HEK293 (cell line): Measurements from ENCODE around the gene RYR2.

Experiments used
- CTCF ChIA-PET: fragments of 350-600 bp; formaldehyde crosslinking; extraction: SDS; loops from one replicate; lab custom pipeline; 2021; ENCODE audit warnings: antibody characterized with exemption; lab: Yijun Ruan, JAX
- POLR2A ChIA-PET: fragments of 300-600 bp; formaldehyde crosslinking; extraction: SDS; loops from one replicate; lab custom pipeline; 2020; ENCODE audit warnings: antibody characterized with exemption, inconsistent platforms; lab: Yijun Ruan, JAX
- H3K27ac ChIP-seq: fragments of 200-500 bp; sonication (Bioruptor generic); 2 replicates; pipeline ENCODE4 v1.5.1; 2014; ENCODE audit warnings: low read depth, low read length, control low read depth, inconsistent platforms; ENCODE audit errors: extremely low read depth
- H3K36me3 ChIP-seq, 2 experiments: fragments of 200-500 bp in 1 of 2; sonication (Bioruptor generic) in 1 of 2; 1 replicate in 1 of 2; 2 replicates in 1 of 2; pipeline ENCODE4 v1.5.1; 2014 to 2017; ENCODE audit warnings: inconsistent platforms in 2 of 2, low read length in 2 of 2; ENCODE audit not compliant: control insufficient read depth in 2 of 2, insufficient read depth in 1 of 2
- H3K4me1 ChIP-seq: fragments of 200-500 bp; sonication (Bioruptor generic); 2 replicates; pipeline ENCODE4 v1.5.1; 2014; ENCODE audit warnings: mild to moderate bottlenecking, low read length, inconsistent platforms; ENCODE audit not compliant: control insufficient read depth, insufficient read depth
- H3K4me3 ChIP-seq: 2 replicates; pipeline ENCODE4 v1.5.1; 2011; ENCODE audit warnings: low read depth, mild to moderate bottlenecking, control low read depth, low read length, moderate library complexity
- H3K9me3 ChIP-seq: fragments of 200-500 bp; sonication (Bioruptor generic); 2 replicates; pipeline ENCODE4 v1.5.1; 2014; ENCODE audit warnings: low read depth, low read length, inconsistent platforms; ENCODE audit not compliant: control insufficient read depth, insufficient read depth
- ATF2 ChIP-seq: fragments of 450-650 bp; formaldehyde crosslinking; IDR thresholded peaks from 2 replicates; pipeline ENCODE4 v1.5.1; 2016; ENCODE audit warnings: missing biosample characterization, missing genetic modification characterization, low read depth
- GLI2 ChIP-seq: fragments of 450-650 bp; formaldehyde crosslinking; IDR thresholded peaks from 2 replicates; pipeline ENCODE4; 2017; ENCODE audit warnings: missing biosample characterization, missing genetic modification characterization, low read depth, borderline replicate concordance
- HIC1 ChIP-seq: fragments of 450-650 bp; formaldehyde crosslinking; IDR thresholded peaks from 2 replicates; pipeline ENCODE4 v1.5.1; 2016; ENCODE audit warnings: missing biosample characterization, missing genetic modification characterization
- HOXC10 ChIP-seq: sonication (generic); formaldehyde crosslinking; IDR thresholded peaks from 2 replicates; pipeline ENCODE4 v1.8.1; 2023; ENCODE audit warnings: mild to moderate bottlenecking, missing genetic modification reagents
- SCRT2 ChIP-seq: fragments of 450-650 bp; formaldehyde crosslinking; IDR thresholded peaks from 2 replicates; pipeline ENCODE4 v1.5.1; 2016; ENCODE audit warnings: missing biosample characterization, missing genetic modification characterization
- ZNF169 ChIP-seq: fragments of 450-650 bp; formaldehyde crosslinking; IDR thresholded peaks from 2 replicates; pipeline ENCODE4 v1.5.1; 2016; ENCODE audit warnings: missing biosample characterization, missing genetic modification characterization
- ZNF280C ChIP-seq: fragments of 450-650 bp; formaldehyde crosslinking; IDR thresholded peaks from 2 replicates; pipeline ENCODE4 v1.5.1; 2016; ENCODE audit warnings: missing biosample characterization, missing genetic modification characterization
- ZNF548 ChIP-seq: fragments of 450-650 bp; formaldehyde crosslinking; IDR thresholded peaks from 2 replicates; pipeline ENCODE4 v1.5.1; 2016; ENCODE audit warnings: missing biosample characterization, missing genetic modification characterization
- ZNF549 ChIP-seq: fragments of 450-650 bp; IDR thresholded peaks from 2 replicates; pipeline ENCODE4 v1.5.1; 2018; ENCODE audit warnings: missing biosample characterization, missing genetic modification characterization, mild to moderate bottlenecking, inconsistent platforms, moderate library complexity
- ZNF704 ChIP-seq: fragments of 450-650 bp; formaldehyde crosslinking; IDR thresholded peaks from 2 replicates; pipeline ENCODE4 v1.5.1; 2016; ENCODE audit warnings: missing biosample characterization, missing genetic modification characterization
- ZNF707 ChIP-seq: fragments of 450-650 bp; formaldehyde crosslinking; IDR thresholded peaks from 2 replicates; pipeline ENCODE4 v1.5.1; 2016; ENCODE audit warnings: missing biosample characterization, missing genetic modification characterization
- ZNF791 ChIP-seq: fragments of 450-650 bp; formaldehyde crosslinking; IDR thresholded peaks from 2 replicates; pipeline ENCODE4 v1.5.1; 2016; ENCODE audit warnings: missing biosample characterization, missing genetic modification characterization

Gene RYR2

GRCh38 chr1:237062976-237063375, 21.0 kb downstream of the RYR2 start (continued):
- TF ChIP-seq HIC1 (tag by site-specific recombination) (no peak), ZNF169 (tag by site-specific recombination) (no peak), ZNF280C (tag by site-specific recombination) (no peak), ZNF549 (tag by site-specific recombination) (no peak), HOXC10 (CRISPR knock-in tag) (no peak)

GRCh38 chr1:237065903-237066302, 23.9 kb downstream of the RYR2 start:
- Histone ChIP-seq H3K4me1 (no peaks in the 10 kb centered on the region), H3K4me3 (no peak overlapping the region), H3K9me3 (no peaks in the 10 kb centered on the region), H3K36me3 (no peaks in the 10 kb centered on the region), H3K27ac (no peak overlapping the region)
- TF ChIP-seq SCRT2 (no peak), ATF2 (tag by site-specific recombination) (0 out of 2 replicates have a peak, but pooled peaks have one; percentile 16)
- CTCF ChIA-PET: no interaction called here
- POLR2A ChIA-PET: no interaction called here

- ChIA-PET POLR2A (interaction anchor here (0.8 kb wide), 1 partner anchor 275 kb away, joined by 3 read pairs; the partner anchor contains the start of gene MTR), CTCF (no interaction called here)
- H3K27ac ChIP-seq: no peak overlapping the region
- no peaks in the 10 kb centered on the region for H3K36me3 ChIP-seq
- H3K4me3 ChIP-seq: no peak overlapping the region
- no peaks in the 10 kb centered on the region for H3K4me1 ChIP-seq
- H3K9me3 ChIP-seq: no peaks in the 10 kb centered on the region
- TF ChIP-seq GLI2 (tag by site-specific recombination) (no peak), ZNF704 (no peak), ZNF791 (tag by site-specific recombination) (no peak), ZNF548 (tag by site-specific recombination) (no peak), ZNF707 (tag by site-specific recombination) (no peak)
Measured at GRCh38 chr1:237070519-237070918, 28.5 kb downstream of the RYR2 start.
